Hepatocyte (in vitro differentiated cells): Measurements from ENCODE around the gene VGF.

ENCODE experiments used
- CTCF ChIP-seq: fragments of 200-600 bp; sonication (generic); IDR thresholded peaks from 2 replicates; pipeline ENCODE4 v1.5.1; 2016; ENCODE audit warnings: antibody characterized with exemption, mild to moderate bottlenecking; ENCODE audit not compliant: poor library complexity
- EZH2 ChIP-seq: fragments of 200-600 bp; sonication (generic); IDR thresholded peaks from 2 replicates; pipeline ENCODE4 v1.6.1; 2016; ENCODE audit warnings: antibody characterized with exemption, mild to moderate bottlenecking, borderline replicate concordance

DNA sequence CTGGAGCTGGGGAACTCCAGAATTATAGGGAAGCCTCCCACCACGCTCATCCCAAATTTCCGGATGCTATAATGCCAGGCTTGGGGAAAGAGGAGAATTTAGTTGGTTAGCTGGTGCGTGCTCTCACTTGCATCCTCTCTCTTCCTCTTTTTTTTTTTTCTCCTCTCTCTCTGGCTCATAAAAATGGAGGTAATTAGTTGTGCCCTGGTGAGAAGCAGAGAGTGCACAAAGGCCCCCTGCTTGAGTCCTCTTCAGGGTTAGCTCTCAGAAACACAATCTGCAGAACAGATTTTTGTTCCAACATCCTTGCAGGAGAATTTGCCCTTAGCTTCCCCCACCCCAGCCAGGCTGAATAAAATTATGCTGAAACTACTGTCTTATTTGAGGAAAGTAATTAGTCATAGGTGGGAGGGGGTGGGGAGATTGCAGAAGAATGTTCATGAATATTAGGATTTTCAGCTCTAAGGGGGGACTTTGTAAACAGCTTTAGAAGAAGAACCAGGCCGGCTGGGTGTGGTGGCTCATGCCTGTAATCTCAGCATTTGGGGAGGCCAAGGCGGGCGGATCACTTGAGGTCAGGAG, 30.9 kb downstream of the VGF start:
- no peak for TF ChIP-seq CTCF
- TF ChIP-seq EZH2: no peak
